A549 (cell line): Measurements from ENCODE around the gene SF3B5. TPM values are rescaled to one million over a fixed set of nuclear protein-coding genes. Genes with fewer than 3 reads are reported as not detected.

Experiments
- ATAC-seq, 2 experiments: fragments of 200-7000 bp in 1 of 2; fragments of >200 bp in 1 of 2; cut with Nextera tagmentation in 1 of 2; cut with Tn5 transposase in 1 of 2; 3 replicates each; pipeline versions ENCODE4 v1.8.0 to v1.9.1; 2018 to 2020; ENCODE audit warnings: mild to moderate bottlenecking in 1 of 2, moderate library complexity in 1 of 2
- CTCF ChIA-PET: fragments of 300-600 bp; sonication (Branson Sonifier 250); formaldehyde crosslinking; extraction: SDS; loops from one replicate; lab custom pipeline; 2021; ENCODE audit warnings: antibody characterized with exemption, inconsistent platforms; lab: Yijun Ruan, JAX
- POLR2A ChIA-PET: fragments of 350-600 bp; formaldehyde crosslinking; extraction: SDS; loops from one replicate; lab custom pipeline; 2021; ENCODE audit warnings: antibody characterized with exemption, inconsistent platforms; lab: Yijun Ruan, JAX
- DNase-seq, 2 experiments: peaks; one replicate each; pipeline versions ENCODE4 v3.0.0 to v3.0.0-alpha.2; 2011 to 2016; ENCODE audit warnings: low read depth in 1 of 2, low spot score in 1 of 2
- FAIRE-seq: peaks from 2 replicates; lab custom pipeline; 2011; peaks lifted over from hg19 to GRCh38; lab: Jason Lieb, UNC
- H3K27ac ChIP-seq, 2 experiments: fragments of >200 bp; sonication (Bioruptor Twin); formaldehyde crosslinking; 3 replicates each; pipeline ENCODE4 v1.5.1; 2016 to 2017
- H3K4me1 ChIP-seq: fragments of >200 bp; sonication (Bioruptor Twin); formaldehyde crosslinking; 3 replicates; pipeline ENCODE4 v1.6.1; 2016
- H3K4me2 ChIP-seq: fragments of >200 bp; sonication (Bioruptor Twin); formaldehyde crosslinking; 3 replicates; pipeline ENCODE4 v1.6.1; 2016
- H3K4me3 ChIP-seq: fragments of >200 bp; sonication (Bioruptor Twin); formaldehyde crosslinking; 3 replicates; pipeline ENCODE4 v1.5.1; 2016
- H3K9me3 ChIP-seq: fragments of >200 bp; sonication (Bioruptor Twin); formaldehyde crosslinking; 3 replicates; pipeline ENCODE4 v1.6.1; 2016
- CBX2 ChIP-seq: fragments of 200-600 bp; sonication (generic); IDR thresholded peaks from 2 replicates; pipeline ENCODE4 v1.6.1; 2016; ENCODE audit warnings: low read depth, mild to moderate bottlenecking, borderline replicate concordance
- CHD2 ChIP-seq: fragments of 150-350 bp; IDR thresholded peaks from 2 replicates; pipeline ENCODE4 v1.6.1; 2014; ENCODE audit warnings: low read length; ENCODE audit not compliant: partially characterized antibody
- CHD4 ChIP-seq: fragments of 200-600 bp; sonication (generic); IDR thresholded peaks from 2 replicates; pipeline ENCODE4 v1.6.1; 2016; ENCODE audit warnings: antibody characterized with exemption, mild to moderate bottlenecking, borderline replicate concordance
- CTCF ChIP-seq: fragments of >200 bp; sonication (Bioruptor Twin); formaldehyde crosslinking; IDR thresholded peaks from 3 replicates; pipeline ENCODE4 v1.5.1; 2016
- E2F6 ChIP-seq: IDR thresholded peaks from 2 replicates; pipeline ENCODE4 v1.6.1; 2012; ENCODE audit warnings: low read depth, borderline replicate concordance
- EHMT2 ChIP-seq: fragments of 200-600 bp; sonication (generic); IDR thresholded peaks from 2 replicates; pipeline ENCODE4 v1.6.1; 2016; ENCODE audit warnings: antibody characterized with exemption, low read depth, mild to moderate bottlenecking, moderate library complexity
- FOSL2 ChIP-seq, 2 experiments: fragments of 450-650 bp in 1 of 2; fragments of >200 bp in 1 of 2; sonication (Bioruptor Twin) in 1 of 2; formaldehyde crosslinking; IDR thresholded peaks; 2 replicates each; pipeline versions ENCODE4 v1.5.0 to v1.6.1; 2016 to 2020; ENCODE audit warnings: mild to moderate bottlenecking in 1 of 2, moderate library complexity in 1 of 2
- GATA3 ChIP-seq: IDR thresholded peaks from 2 replicates; pipeline ENCODE4 v1.6.1; 2012; ENCODE audit warnings: borderline replicate concordance
- JUN ChIP-seq, 2 experiments: fragments of >200 bp; sonication (Bioruptor Twin); formaldehyde crosslinking; IDR thresholded peaks; 2 replicates in 1 of 2; 3 replicates in 1 of 2; pipeline ENCODE4 v1.6.1; 2016 to 2017
- JUNB ChIP-seq: fragments of >200 bp; sonication (Bioruptor Twin); formaldehyde crosslinking; IDR thresholded peaks from 2 replicates; pipeline ENCODE4 v1.6.1; 2016
- KDM1A ChIP-seq: fragments of 200-600 bp; sonication (generic); IDR thresholded peaks from 2 replicates; pipeline ENCODE4 v1.6.1; 2016; ENCODE audit warnings: low read depth, mild to moderate bottlenecking
- MYC ChIP-seq: IDR thresholded peaks from 2 replicates; pipeline ENCODE4 v1.6.1; 2012; ENCODE audit warnings: mild to moderate bottlenecking, inconsistent platforms, low read length, improper control_type of control experiment, borderline replicate concordance
- NFE2L2 ChIP-seq: fragments of 150-350 bp; conservative IDR thresholded peaks from 2 replicates; pipeline ENCODE4 v1.6.1; 2014; ENCODE audit warnings: low read length
- RCOR1 ChIP-seq: fragments of 150-350 bp; IDR thresholded peaks from 2 replicates; pipeline ENCODE4 v1.6.1; 2014; ENCODE audit warnings: antibody characterized with exemption, low read length, low read depth
- RFX5 ChIP-seq: fragments of 450-650 bp; IDR thresholded peaks from 2 replicates; pipeline ENCODE4 v1.7.1; 2014; ENCODE audit warnings: antibody characterized with exemption, mild to moderate bottlenecking, moderate library complexity
- SMC3 ChIP-seq: fragments of >200 bp; sonication (Bioruptor Twin); formaldehyde crosslinking; IDR thresholded peaks from 3 replicates; pipeline ENCODE4 v1.6.1; 2018; ENCODE audit warnings: inconsistent platforms
- SREBF2 ChIP-seq: fragments of 450-650 bp; IDR thresholded peaks from 2 replicates; pipeline ENCODE4 v1.6.1; 2014; ENCODE audit warnings: mild to moderate bottlenecking, moderate library complexity
- TP53 ChIP-seq: fragments of 250-450 bp; sonication (Bioruptor Pico); IDR thresholded peaks from 2 replicates; pipeline ENCODE4 v1.5.0; 2021; ENCODE audit warnings: mild to moderate bottlenecking, moderate library complexity
- ZNF302 ChIP-seq: fragments of 250-450 bp; sonication (Bioruptor Pico); IDR thresholded peaks from 2 replicates; pipeline ENCODE4 v1.9.0; 2021; ENCODE audit warnings: inconsistent platforms, mild to moderate bottlenecking, moderate library complexity
- whole genome bisulfite sequencing: methylation state at CpG from one replicate; pipeline ENCODE4 v1.1.6; 2017; ENCODE audit errors: missing lambda C conversion rate; 5-methylcytosine and 5-hydroxymethylcytosine counted together
- polyA plus RNA-seq, 4 experiments: library from polyadenylated mRNA; depleted of rRNA in 3 of 4; stranded (reverse); fragments of >200 nt; fragmentation: RNase III in 1 of 4; extraction: RNeasy Plus Mini Kit Qiagen cat#74134 plus additional on column Dnase treatment in 1 of 4; gene quantifications; 2 replicates in 3 of 4; 3 replicates in 1 of 4; pipeline ENCODE4 v1.2.3, GENCODE V29; 2011 to 2017
- TF ChIP-seq, protein P1 (sequence below): IDR thresholded peaks from 2 replicates; pipeline ENCODE4 v1.6.1; 2012
- TF ChIP-seq, protein P2 (sequence below): fragments of 200-600 bp; sonication (generic); IDR thresholded peaks from 2 replicates; pipeline ENCODE4 v1.6.1; 2016; ENCODE audit warnings: antibody characterized with exemption, mild to moderate bottlenecking, moderate library complexity

SF3B5 gene
- polyA plus RNA-seq, 2 of the 4 experiments (the other 2 are of a cell fraction) = 159 to 164 TPM

GRCh38 chr6:144068794-144069193 lies 26.6 kb downstream of the SF3B5 start:
- H3K4me3 ChIP-seq = no peak overlapping the region
- ChIA-PET POLR2A (no interaction called here), CTCF (no interaction called here)
- ATAC-seq (no peak), DNase-seq (no peak), FAIRE-seq (no peak)
- H3K27ac ChIP-seq = no peak overlapping the region
- TF ChIP-seq CBX2 = no peak
- no peak for TF ChIP-seq KDM1A
- TF ChIP-seq ZNF302 = no peak
- TF ChIP-seq JUN (IDR thresholded peaks at IDR 0.05) = no peak
- TF ChIP-seq SREBF2 = no peak
- TF ChIP-seq, protein P1, sequence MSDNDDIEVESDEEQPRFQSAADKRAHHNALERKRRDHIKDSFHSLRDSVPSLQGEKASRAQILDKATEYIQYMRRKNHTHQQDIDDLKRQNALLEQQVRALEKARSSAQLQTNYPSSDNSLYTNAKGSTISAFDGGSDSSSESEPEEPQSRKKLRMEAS = no peak
- TF ChIP-seq RCOR1 = no peak
- no peak for TF ChIP-seq JUNB
- H3K4me2 ChIP-seq = no peak overlapping the region
- WGBS = 75% methylated on average over 3 of the region's 3 CpGs
- no peaks in the 10 kb centered on the region for H3K4me1 ChIP-seq
- no peaks in the 10 kb centered on the region for H3K9me3 ChIP-seq

DNA sequence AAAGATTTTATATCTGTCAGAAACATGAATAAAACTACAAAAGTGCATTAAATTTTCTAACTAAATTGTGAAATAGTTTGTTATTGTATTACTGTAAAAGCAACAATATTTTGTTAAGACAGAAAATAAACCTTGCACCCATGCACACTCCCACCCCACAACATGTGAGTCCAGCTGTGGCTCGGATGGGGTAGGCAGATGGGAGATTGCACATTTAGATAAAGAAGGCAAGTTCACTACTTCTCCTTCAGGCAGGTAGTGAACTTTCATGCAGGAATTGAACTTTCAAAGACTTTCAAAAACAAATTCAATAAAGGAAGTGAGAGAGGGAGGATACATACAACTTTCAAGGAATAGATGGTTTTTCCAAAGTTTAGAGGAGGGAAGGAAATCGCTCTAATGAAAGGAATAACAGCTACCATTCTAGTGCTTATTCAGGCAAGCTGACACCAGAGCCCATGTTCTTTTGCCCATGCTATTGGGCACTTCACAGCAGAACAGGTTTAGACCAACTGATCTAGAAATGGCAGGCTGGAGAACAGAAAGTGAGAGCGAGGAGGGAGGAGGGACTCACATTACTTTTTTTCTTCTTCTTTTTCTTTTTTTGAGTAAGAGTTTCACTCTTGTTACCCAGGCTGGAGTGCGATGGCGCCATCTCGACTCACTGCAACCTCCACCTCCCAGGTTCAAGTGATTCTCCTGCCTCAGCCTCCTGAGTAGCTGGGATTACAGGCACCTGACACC lies 28.5 kb downstream of the SF3B5 start:
- no peak for ATAC-seq
- FAIRE-seq = no peak
- no peaks in the 10 kb centered on the region for H3K9me3 ChIP-seq
- no peak overlapping the region for H3K4me3 ChIP-seq
- H3K4me2 ChIP-seq = no peak overlapping the region
- CTCF ChIA-PET = no interaction called here
- WGBS = 52% methylated on average over 6 of the region's 6 CpGs
- no peak for DNase-seq
- peaks cover 3% of the 10 kb centered on the region; the same call in 1 of the 3 replicates for H3K4me1 ChIP-seq
- no peak overlapping the region for H3K27ac ChIP-seq
- POLR2A ChIA-PET = no interaction called here
- no peak for TF ChIP-seq FOSL2 (IDR thresholded peaks at IDR 0.05)
- TF ChIP-seq FOSL2 (CRISPR knock-in tag; IDR thresholded peaks at IDR 0.05) = no peak
- no peak for TF ChIP-seq CBX2
- no peak for TF ChIP-seq RFX5
- TF ChIP-seq JUNB = no peak
- TF ChIP-seq CHD2 = no peak
- no peak for TF ChIP-seq GATA3

DNA sequence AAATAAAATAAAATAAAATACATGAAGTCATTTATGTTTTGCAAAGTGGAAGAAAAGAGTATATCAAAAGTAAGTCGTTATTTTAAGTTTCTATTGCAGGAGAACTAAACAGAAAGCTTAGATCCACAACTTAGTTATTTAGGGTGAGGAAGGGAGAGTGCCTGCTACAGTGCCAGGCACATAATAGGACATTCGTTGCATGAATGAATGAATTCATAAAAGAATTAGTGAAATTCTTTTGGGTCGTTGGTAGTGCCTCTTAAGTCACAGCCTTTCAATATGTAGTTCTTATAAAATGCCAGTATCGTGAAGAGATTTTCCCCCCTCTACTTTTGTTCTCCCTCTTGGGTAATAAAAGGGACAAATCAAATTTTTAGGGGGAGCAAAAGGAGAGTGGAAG lies 29.1 kb downstream of the SF3B5 start:
- CTCF ChIA-PET = no interaction called here
- no peak overlapping the region for H3K4me3 ChIP-seq
- no peak for FAIRE-seq
- DNase-seq = no peak
- H3K4me2 ChIP-seq = no peak overlapping the region
- H3K9me3 ChIP-seq = no peaks in the 10 kb centered on the region
- ATAC-seq = no peak
- H3K27ac ChIP-seq = no peak overlapping the region
- TF ChIP-seq CTCF (no peak), EHMT2 (no peak), TP53 (CRISPR knock-in tag) (no peak), NFE2L2 (no peak), MYC (no peak), RCOR1 (no peak), CHD2 (no peak), E2F6 (no peak), CHD4 (no peak), SMC3 (no peak)
- TF ChIP-seq, protein P2, sequence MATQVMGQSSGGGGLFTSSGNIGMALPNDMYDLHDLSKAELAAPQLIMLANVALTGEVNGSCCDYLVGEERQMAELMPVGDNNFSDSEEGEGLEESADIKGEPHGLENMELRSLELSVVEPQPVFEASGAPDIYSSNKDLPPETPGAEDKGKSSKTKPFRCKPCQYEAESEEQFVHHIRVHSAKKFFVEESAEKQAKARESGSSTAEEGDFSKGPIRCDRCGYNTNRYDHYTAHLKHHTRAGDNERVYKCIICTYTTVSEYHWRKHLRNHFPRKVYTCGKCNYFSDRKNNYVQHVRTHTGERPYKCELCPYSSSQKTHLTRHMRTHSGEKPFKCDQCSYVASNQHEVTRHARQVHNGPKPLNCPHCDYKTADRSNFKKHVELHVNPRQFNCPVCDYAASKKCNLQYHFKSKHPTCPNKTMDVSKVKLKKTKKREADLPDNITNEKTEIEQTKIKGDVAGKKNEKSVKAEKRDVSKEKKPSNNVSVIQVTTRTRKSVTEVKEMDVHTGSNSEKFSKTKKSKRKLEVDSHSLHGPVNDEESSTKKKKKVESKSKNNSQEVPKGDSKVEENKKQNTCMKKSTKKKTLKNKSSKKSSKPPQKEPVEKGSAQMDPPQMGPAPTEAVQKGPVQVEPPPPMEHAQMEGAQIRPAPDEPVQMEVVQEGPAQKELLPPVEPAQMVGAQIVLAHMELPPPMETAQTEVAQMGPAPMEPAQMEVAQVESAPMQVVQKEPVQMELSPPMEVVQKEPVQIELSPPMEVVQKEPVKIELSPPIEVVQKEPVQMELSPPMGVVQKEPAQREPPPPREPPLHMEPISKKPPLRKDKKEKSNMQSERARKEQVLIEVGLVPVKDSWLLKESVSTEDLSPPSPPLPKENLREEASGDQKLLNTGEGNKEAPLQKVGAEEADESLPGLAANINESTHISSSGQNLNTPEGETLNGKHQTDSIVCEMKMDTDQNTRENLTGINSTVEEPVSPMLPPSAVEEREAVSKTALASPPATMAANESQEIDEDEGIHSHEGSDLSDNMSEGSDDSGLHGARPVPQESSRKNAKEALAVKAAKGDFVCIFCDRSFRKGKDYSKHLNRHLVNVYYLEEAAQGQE = no peak
- TF ChIP-seq, all 56 proteins: peak for 0
- WGBS = 27% methylated on average over 4 of the region's 4 CpGs
- H3K4me1 ChIP-seq = peaks cover 3% of the 10 kb centered on the region; the same call in 1 of the 3 replicates
- POLR2A ChIA-PET = no interaction called here
